Liver (tissue), 3 donors: ENCODE data around the gene TMEM61.

ENCODE experiments used
- FOXA1 ChIP-seq: IDR thresholded peaks from 2 replicates; pipeline ENCODE4 v1.6.1; 2016; ENCODE audit warnings: antibody characterized with exemption
- GABPA ChIP-seq, 2 donors: IDR thresholded peaks in 1 of 2; conservative IDR thresholded peaks in 1 of 2; 2 replicates each; pipeline ENCODE4 v1.6.1; 2016; ENCODE audit warnings: antibody characterized with exemption in 2 of 2, mild to moderate bottlenecking in 1 of 2, moderate library complexity in 1 of 2
- JUND ChIP-seq, 2 donors: IDR thresholded peaks; 2 replicates each; pipeline ENCODE4 v1.6.1; 2016; ENCODE audit warnings: antibody characterized with exemption in 2 of 2
- MAX ChIP-seq: IDR thresholded peaks from 2 replicates; pipeline ENCODE4 v1.6.1; 2016; ENCODE audit warnings: antibody characterized with exemption
- NR2F2 ChIP-seq: IDR thresholded peaks from 2 replicates; pipeline ENCODE4 v1.6.1; 2016; ENCODE audit warnings: antibody characterized with exemption
- RAD21 ChIP-seq, 2 donors: IDR thresholded peaks; 2 replicates each; pipeline ENCODE4 v1.6.1; 2016; ENCODE audit warnings: antibody characterized with exemption in 2 of 2, mild to moderate bottlenecking in 2 of 2
- RXRA ChIP-seq, 2 donors: IDR thresholded peaks; 2 replicates each; pipeline ENCODE4 v1.6.1; 2017 to 2018; ENCODE audit warnings: antibody characterized with exemption in 2 of 2, mild to moderate bottlenecking in 1 of 2
- TF ChIP-seq, protein P1 (sequence below): IDR thresholded peaks from 2 replicates; pipeline ENCODE4 v1.6.1; 2016; ENCODE audit warnings: antibody characterized with exemption, mild to moderate bottlenecking
- TF ChIP-seq, protein P2 (sequence below): fragments of 150-350 bp; IDR thresholded peaks from 2 replicates; pipeline ENCODE4 v1.5.1; 2017; ENCODE audit warnings: improper control_type of control experiment, low read depth, low read length; ENCODE audit not compliant: missing input control
- TF ChIP-seq, protein P3 (sequence below): IDR thresholded peaks from 2 replicates; pipeline ENCODE4 v1.6.1; 2016; ENCODE audit warnings: antibody characterized with exemption
- donor health status: healthy.
- donor health status: healthy.

DNA sequence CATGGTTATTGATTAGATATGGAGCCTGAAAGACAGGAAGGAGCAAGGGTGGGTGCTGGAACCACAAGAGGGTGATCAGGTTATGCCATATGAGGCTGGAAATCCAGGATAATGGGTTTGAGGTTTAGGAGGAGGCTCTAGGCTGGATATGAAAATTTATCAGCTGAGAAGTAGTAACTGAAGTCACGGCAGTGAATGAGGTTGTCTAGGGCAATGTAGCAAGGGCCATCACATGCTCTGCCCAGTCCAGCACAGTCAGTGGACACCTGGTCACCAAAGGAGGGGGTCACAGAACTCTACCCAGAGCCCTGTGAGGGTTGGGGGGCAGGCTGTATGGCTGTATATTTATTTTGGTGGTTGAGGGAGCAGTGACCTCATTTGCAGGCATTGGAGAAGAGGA is 10.5 kb upstream of the TMEM61 start:
- TF ChIP-seq, protein P1, sequence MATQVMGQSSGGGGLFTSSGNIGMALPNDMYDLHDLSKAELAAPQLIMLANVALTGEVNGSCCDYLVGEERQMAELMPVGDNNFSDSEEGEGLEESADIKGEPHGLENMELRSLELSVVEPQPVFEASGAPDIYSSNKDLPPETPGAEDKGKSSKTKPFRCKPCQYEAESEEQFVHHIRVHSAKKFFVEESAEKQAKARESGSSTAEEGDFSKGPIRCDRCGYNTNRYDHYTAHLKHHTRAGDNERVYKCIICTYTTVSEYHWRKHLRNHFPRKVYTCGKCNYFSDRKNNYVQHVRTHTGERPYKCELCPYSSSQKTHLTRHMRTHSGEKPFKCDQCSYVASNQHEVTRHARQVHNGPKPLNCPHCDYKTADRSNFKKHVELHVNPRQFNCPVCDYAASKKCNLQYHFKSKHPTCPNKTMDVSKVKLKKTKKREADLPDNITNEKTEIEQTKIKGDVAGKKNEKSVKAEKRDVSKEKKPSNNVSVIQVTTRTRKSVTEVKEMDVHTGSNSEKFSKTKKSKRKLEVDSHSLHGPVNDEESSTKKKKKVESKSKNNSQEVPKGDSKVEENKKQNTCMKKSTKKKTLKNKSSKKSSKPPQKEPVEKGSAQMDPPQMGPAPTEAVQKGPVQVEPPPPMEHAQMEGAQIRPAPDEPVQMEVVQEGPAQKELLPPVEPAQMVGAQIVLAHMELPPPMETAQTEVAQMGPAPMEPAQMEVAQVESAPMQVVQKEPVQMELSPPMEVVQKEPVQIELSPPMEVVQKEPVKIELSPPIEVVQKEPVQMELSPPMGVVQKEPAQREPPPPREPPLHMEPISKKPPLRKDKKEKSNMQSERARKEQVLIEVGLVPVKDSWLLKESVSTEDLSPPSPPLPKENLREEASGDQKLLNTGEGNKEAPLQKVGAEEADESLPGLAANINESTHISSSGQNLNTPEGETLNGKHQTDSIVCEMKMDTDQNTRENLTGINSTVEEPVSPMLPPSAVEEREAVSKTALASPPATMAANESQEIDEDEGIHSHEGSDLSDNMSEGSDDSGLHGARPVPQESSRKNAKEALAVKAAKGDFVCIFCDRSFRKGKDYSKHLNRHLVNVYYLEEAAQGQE: no peak
- TF ChIP-seq, protein P2, sequence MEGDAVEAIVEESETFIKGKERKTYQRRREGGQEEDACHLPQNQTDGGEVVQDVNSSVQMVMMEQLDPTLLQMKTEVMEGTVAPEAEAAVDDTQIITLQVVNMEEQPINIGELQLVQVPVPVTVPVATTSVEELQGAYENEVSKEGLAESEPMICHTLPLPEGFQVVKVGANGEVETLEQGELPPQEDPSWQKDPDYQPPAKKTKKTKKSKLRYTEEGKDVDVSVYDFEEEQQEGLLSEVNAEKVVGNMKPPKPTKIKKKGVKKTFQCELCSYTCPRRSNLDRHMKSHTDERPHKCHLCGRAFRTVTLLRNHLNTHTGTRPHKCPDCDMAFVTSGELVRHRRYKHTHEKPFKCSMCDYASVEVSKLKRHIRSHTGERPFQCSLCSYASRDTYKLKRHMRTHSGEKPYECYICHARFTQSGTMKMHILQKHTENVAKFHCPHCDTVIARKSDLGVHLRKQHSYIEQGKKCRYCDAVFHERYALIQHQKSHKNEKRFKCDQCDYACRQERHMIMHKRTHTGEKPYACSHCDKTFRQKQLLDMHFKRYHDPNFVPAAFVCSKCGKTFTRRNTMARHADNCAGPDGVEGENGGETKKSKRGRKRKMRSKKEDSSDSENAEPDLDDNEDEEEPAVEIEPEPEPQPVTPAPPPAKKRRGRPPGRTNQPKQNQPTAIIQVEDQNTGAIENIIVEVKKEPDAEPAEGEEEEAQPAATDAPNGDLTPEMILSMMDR: no peak
- TF ChIP-seq FOXA1 (no peak), MAX (no peak), RAD21 (IDR thresholded peaks at IDR 0.05) (no peak), JUND (IDR thresholded peaks at IDR 0.05) (no peak), GABPA (IDR thresholded peaks at IDR 0.05 in 1 of 2, conservative IDR thresholded peaks at IDR 0.05 in 1 of 2) (no peak), RXRA (IDR thresholded peaks at IDR 0.05) (no peak), NR2F2 (no peak)
- TF ChIP-seq, protein P3, sequence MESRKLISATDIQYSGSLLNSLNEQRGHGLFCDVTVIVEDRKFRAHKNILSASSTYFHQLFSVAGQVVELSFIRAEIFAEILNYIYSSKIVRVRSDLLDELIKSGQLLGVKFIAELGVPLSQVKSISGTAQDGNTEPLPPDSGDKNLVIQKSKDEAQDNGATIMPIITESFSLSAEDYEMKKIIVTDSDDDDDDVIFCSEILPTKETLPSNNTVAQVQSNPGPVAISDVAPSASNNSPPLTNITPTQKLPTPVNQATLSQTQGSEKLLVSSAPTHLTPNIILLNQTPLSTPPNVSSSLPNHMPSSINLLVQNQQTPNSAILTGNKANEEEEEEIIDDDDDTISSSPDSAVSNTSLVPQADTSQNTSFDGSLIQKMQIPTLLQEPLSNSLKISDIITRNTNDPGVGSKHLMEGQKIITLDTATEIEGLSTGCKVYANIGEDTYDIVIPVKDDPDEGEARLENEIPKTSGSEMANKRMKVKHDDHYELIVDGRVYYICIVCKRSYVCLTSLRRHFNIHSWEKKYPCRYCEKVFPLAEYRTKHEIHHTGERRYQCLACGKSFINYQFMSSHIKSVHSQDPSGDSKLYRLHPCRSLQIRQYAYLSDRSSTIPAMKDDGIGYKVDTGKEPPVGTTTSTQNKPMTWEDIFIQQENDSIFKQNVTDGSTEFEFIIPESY: no peak
